HepG2 (cell line): Measurements from ENCODE around the gene UPB1. TPM values are rescaled to one million over a fixed set of nuclear protein-coding genes. Genes with fewer than 3 reads are reported as not detected.
A peak's percentile ranks its signal among the peaks of the same experiment; 100 is the strongest.

Experiments
- ASH2L ChIP-seq: fragments of 300-600, 200-600 bp; sonication (generic); IDR thresholded peaks from 2 replicates; pipeline ENCODE4 v1.7.0; 2017; ENCODE audit warnings: low read depth, mild to moderate bottlenecking, moderate library complexity, mixed read lengths, low read length; ENCODE audit not compliant: insufficient read length
- ATM ChIP-seq: fragments of 450-650 bp; IDR thresholded peaks from 2 replicates; pipeline ENCODE4 v1.7.1; 2017; ENCODE audit warnings: mild to moderate bottlenecking, borderline replicate concordance
- CCDC6 ChIP-seq: sonication (generic); formaldehyde crosslinking; IDR thresholded peaks from 2 replicates; pipeline ENCODE4 v1.8.1; 2022; ENCODE audit warnings: mild to moderate bottlenecking, missing genetic modification reagents, moderate library complexity
- FOXJ3 ChIP-seq: sonication (generic); formaldehyde crosslinking; IDR thresholded peaks from 2 replicates; pipeline ENCODE4 v1.4.0; 2020; ENCODE audit warnings: missing genetic modification reagents, mild to moderate bottlenecking, borderline replicate concordance
- GZF1 ChIP-seq: sonication (generic); formaldehyde crosslinking; IDR thresholded peaks from 2 replicates; pipeline ENCODE4 v1.5.1; 2020; ENCODE audit warnings: mild to moderate bottlenecking, missing genetic modification reagents
- HCFC1 ChIP-seq: fragments of 150-350 bp; IDR thresholded peaks from 2 replicates; pipeline ENCODE4 v1.6.1; 2014; ENCODE audit warnings: low read depth, low read length
- HDAC2 ChIP-seq: sonication (generic); formaldehyde crosslinking; IDR thresholded peaks from 2 replicates; pipeline ENCODE4 v1.4.0; 2020; ENCODE audit warnings: missing genetic modification reagents
- MAX ChIP-seq: IDR thresholded peaks from 2 replicates; pipeline ENCODE4 v1.6.1; 2012; ENCODE audit warnings: inconsistent platforms
- MBD4 ChIP-seq: IDR thresholded peaks from 2 replicates; pipeline ENCODE4 v1.6.1; 2012; ENCODE audit warnings: low read length, inconsistent platforms, borderline replicate concordance
- MTF2 ChIP-seq: sonication (generic); formaldehyde crosslinking; IDR thresholded peaks from 2 replicates; pipeline ENCODE4 v1.5.0; 2020; ENCODE audit warnings: missing genetic modification reagents, borderline replicate concordance
- NCOR1 ChIP-seq: fragments of 200-600 bp; sonication (generic); IDR thresholded peaks from 2 replicates; pipeline ENCODE4 v1.7.0; 2017; ENCODE audit warnings: antibody characterized with exemption, low read length, borderline replicate concordance
- PAXIP1 ChIP-seq: sonication (generic); formaldehyde crosslinking; conservative IDR thresholded peaks from 2 replicates; pipeline ENCODE4 v1.4.0; 2020; ENCODE audit warnings: mild to moderate bottlenecking, missing genetic modification reagents, moderate library complexity
- POGZ ChIP-seq: sonication (generic); formaldehyde crosslinking; IDR thresholded peaks from 2 replicates; pipeline ENCODE4 v1.4.0; 2020; ENCODE audit warnings: mild to moderate bottlenecking, missing genetic modification reagents
- SPEN ChIP-seq: sonication (generic); formaldehyde crosslinking; IDR thresholded peaks from 2 replicates; pipeline ENCODE4 v1.5.1; 2020; ENCODE audit warnings: low read depth, mild to moderate bottlenecking, missing genetic modification reagents
- SSRP1 ChIP-seq: IDR thresholded peaks from 2 replicates; pipeline ENCODE4 v1.6.1; 2016; ENCODE audit warnings: control low read depth
- SYNCRIP ChIP-seq: fragments of 200-400 bp; formaldehyde crosslinking; IDR thresholded peaks from 2 replicates; pipeline ENCODE4 v1.6.1; 2018; ENCODE audit warnings: mild to moderate bottlenecking, low read depth, low read length; ENCODE audit not compliant: insufficient read depth
- ZBTB25 ChIP-seq: IDR thresholded peaks from 2 replicates; pipeline ENCODE4 v1.6.1; 2018; ENCODE audit warnings: missing genetic modification reagents
- ZNF280D ChIP-seq: sonication (generic); formaldehyde crosslinking; IDR thresholded peaks from 2 replicates; pipeline ENCODE4 v1.5.1; 2020; ENCODE audit warnings: mild to moderate bottlenecking, missing genetic modification reagents
- ZNF501 ChIP-seq: sonication (generic); formaldehyde crosslinking; IDR thresholded peaks from 2 replicates; pipeline ENCODE4 v1.5.1; 2020; ENCODE audit warnings: mild to moderate bottlenecking, moderate library complexity, missing genetic modification reagents
- ZNF513 ChIP-seq: sonication (generic); formaldehyde crosslinking; conservative IDR thresholded peaks from 2 replicates; pipeline ENCODE4 v1.5.0; 2020; ENCODE audit warnings: missing genetic modification reagents
- ZNF580 ChIP-seq: IDR thresholded peaks from 2 replicates; pipeline ENCODE4 v1.6.1; 2016; ENCODE audit warnings: low read depth, borderline replicate concordance
- polyA plus RNA-seq, 8 experiments: library from polyadenylated mRNA; depleted of rRNA in 3 of 8; stranded (reverse) in 7 of 8; unstranded in 1 of 8; fragments of >200 nt; fragmentation: Illumina TruSeq in 4 of 8; extraction: Trizol in 4 of 8; gene quantifications; 2 replicates each; pipeline versions ENCODE4 v1.2.1 to v1.2.3, GENCODE V29; 2011 to 2016; ENCODE audit warnings: low read depth in 4 of 8, missing spikeins in 1 of 8, mixed read lengths in 1 of 8; ENCODE audit not compliant: insufficient read depth in 1 of 8
- total RNA-seq, 5 experiments: library from RNA; depleted of rRNA; stranded (reverse); fragments of >200 nt; fragmentation: Illumina TruSeq; extraction: Trizol; gene quantifications; 2 replicates each; pipeline ENCODE4 v1.2.3, GENCODE V29; 2016; ENCODE audit warnings: low read depth in 1 of 5

UPB1 gene
- total and polyA plus RNA-seq, 2 of the 13 experiments (the other 11 are each of a cell fraction or from before 2014, with no cell fraction given), result 0.38 to 1.2 TPM

- no peak for TF ChIP-seq ZNF513 (CRISPR knock-in tag)
- TF ChIP-seq SPEN, result peak; percentile 17; the same call in 1 of the 2 replicates
- TF ChIP-seq HCFC1, result no peak
- 0 out of 2 replicates have a peak, but pooled peaks have one; percentile 67 for TF ChIP-seq MTF2 (CRISPR knock-in tag)
- no peak for TF ChIP-seq ATM
- TF ChIP-seq ZBTB25 (CRISPR knock-in tag), result peak; percentile 69; the same call in 1 of the 2 replicates
- no peak for TF ChIP-seq ASH2L
- peak; percentile 64; the same call in 1 of the 2 replicates for TF ChIP-seq ZNF580
- TF ChIP-seq ZNF501 (CRISPR knock-in tag), result peak; percentile 58; the same call in 1 of the 2 replicates
- no peak for TF ChIP-seq MBD4
- TF ChIP-seq SYNCRIP, result no peak
- no peak for TF ChIP-seq FOXJ3 (CRISPR knock-in tag)
- TF ChIP-seq NCOR1, result no peak
- peak; percentile 47; the same call in 1 of the 2 replicates for TF ChIP-seq MAX
- peak; percentile 4; the same call in 1 of the 2 replicates for TF ChIP-seq POGZ (CRISPR knock-in tag)
- peak; percentile 65; the same call in 1 of the 2 replicates for TF ChIP-seq HDAC2 (CRISPR knock-in tag)
- no peak for TF ChIP-seq SSRP1
- TF ChIP-seq ZNF280D (CRISPR knock-in tag), result peak; percentile 26; the same call in 1 of the 2 replicates
- no peak for TF ChIP-seq GZF1 (CRISPR knock-in tag)
- TF ChIP-seq CCDC6 (CRISPR knock-in tag), result no peak
- TF ChIP-seq PAXIP1, result peak; percentile 49
Measured at GRCh38 chr22:24521791-24522245, 26.7 kb downstream of the UPB1 start (continued).
